Panc1 (cell line): ENCODE results near the gene B4GALNT4.

ENCODE experiments used
- POLR2AphosphoS5 ChIP-seq: IDR thresholded peaks from 2 replicates; pipeline ENCODE4 v1.6.1; 2012; ENCODE audit warnings: mild to moderate bottlenecking, low read depth, low read length, moderate library complexity
- REST ChIP-seq, 2 experiments: IDR thresholded peaks; 2 replicates each; pipeline ENCODE4 v1.6.1; 2011 to 2012; ENCODE audit warnings: low read depth in 2 of 2, control low read depth in 1 of 2, low read length in 1 of 2, mild to moderate bottlenecking in 1 of 2, moderate library complexity in 1 of 2; ENCODE audit not compliant: insufficient read depth in 1 of 2
- SIN3A ChIP-seq: IDR thresholded peaks from 2 replicates; pipeline ENCODE4 v1.6.1; 2012; ENCODE audit warnings: low read depth, mild to moderate bottlenecking, low read length, moderate library complexity, borderline replicate concordance; ENCODE audit not compliant: insufficient read depth
- TCF7L2 ChIP-seq: IDR thresholded peaks from 2 replicates; pipeline ENCODE4 v1.6.1; 2011; ENCODE audit warnings: mild to moderate bottlenecking, low read depth, low read length, inconsistent platforms
- TF ChIP-seq, protein P1 (sequence below): fragments of 450-650 bp; IDR thresholded peaks from 2 replicates; pipeline ENCODE4 v1.5.1; 2017; ENCODE audit warnings: mild to moderate bottlenecking

DNA sequence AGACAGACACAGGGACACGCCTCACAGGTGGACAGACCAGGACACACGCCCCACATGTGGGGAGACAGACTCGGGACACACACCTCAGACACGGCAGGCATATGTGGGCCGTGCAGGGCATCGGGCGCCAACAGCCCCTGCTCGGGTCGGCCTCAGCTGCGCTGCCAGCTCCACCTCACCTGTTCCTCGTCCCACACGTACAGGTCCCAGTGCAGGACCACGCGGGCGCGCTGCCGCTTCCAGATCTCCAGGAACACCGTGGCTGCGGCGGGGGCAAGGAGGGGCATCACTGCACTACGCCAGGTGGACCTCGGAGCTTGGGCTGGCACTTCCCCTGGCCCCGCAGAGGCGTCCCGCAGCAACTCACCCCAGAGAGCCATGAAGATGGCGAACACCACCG is 60.1 kb downstream of the B4GALNT4 start:
- TF ChIP-seq, protein P1, sequence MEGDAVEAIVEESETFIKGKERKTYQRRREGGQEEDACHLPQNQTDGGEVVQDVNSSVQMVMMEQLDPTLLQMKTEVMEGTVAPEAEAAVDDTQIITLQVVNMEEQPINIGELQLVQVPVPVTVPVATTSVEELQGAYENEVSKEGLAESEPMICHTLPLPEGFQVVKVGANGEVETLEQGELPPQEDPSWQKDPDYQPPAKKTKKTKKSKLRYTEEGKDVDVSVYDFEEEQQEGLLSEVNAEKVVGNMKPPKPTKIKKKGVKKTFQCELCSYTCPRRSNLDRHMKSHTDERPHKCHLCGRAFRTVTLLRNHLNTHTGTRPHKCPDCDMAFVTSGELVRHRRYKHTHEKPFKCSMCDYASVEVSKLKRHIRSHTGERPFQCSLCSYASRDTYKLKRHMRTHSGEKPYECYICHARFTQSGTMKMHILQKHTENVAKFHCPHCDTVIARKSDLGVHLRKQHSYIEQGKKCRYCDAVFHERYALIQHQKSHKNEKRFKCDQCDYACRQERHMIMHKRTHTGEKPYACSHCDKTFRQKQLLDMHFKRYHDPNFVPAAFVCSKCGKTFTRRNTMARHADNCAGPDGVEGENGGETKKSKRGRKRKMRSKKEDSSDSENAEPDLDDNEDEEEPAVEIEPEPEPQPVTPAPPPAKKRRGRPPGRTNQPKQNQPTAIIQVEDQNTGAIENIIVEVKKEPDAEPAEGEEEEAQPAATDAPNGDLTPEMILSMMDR, result no peak
- TF ChIP-seq REST (IDR thresholded peaks at IDR 0.05; ENCODE audit: insufficient read depth in 1 of 2, low read depth in 2 of 2, low read length in 1 of 2) (no peak), POLR2AphosphoS5 (no peak), SIN3A (no peak), TCF7L2 (no peak)
